KOPT-K1 (cell line): ENCODE results near the gene SLC38A3.
"Not testable (repeated sequence)": the region's sequence is repeated elsewhere in the genome, so short reads cannot be mapped to it uniquely, and the experiment has no call there.

Source experiments
- H3K27ac ChIP-seq: fragments of 200-600 bp; sonication (generic); 2 replicates; pipeline ENCODE4 v1.5.1; 2016; ENCODE audit warnings: antibody characterized with exemption, mild to moderate bottlenecking, low read depth, low read length; ENCODE audit not compliant: poor library complexity, severe bottlenecking
- H3K36me3 ChIP-seq: fragments of 200-600 bp; sonication (generic); 2 replicates; pipeline ENCODE4 v1.5.1; 2017; ENCODE audit warnings: antibody characterized with exemption, mild to moderate bottlenecking, low read length, moderate library complexity; ENCODE audit not compliant: insufficient read depth
- H3K9me3 ChIP-seq: fragments of 200-600 bp; sonication (generic); 2 replicates; pipeline ENCODE4 v1.5.1; 2017; ENCODE audit warnings: antibody characterized with exemption, low read length, mild to moderate bottlenecking; ENCODE audit not compliant: insufficient read depth, poor library complexity, severe bottlenecking

Gene SLC38A3

DNA sequence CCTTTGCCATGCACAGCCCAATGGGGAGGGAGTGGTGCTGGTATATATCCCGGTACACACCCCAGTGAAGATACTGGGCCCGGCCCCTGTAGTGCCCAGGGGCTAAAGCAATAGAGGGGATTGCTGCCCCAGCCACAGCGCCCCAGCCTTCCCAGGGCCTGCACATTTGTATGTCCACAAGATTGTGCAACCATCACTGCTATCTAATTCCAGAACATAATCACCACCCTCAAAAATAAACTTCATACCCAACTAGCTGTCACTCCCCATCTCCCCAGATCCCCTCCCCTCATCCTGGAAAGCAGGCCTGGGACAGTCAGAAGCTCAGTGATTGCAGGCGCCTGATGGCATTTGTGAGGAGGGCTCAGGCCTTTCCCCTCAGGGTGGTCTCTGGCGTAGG, 44.4 kb downstream of the SLC38A3 start:
- Histone ChIP-seq H3K9me3 (no peaks in the 10 kb centered on the region), H3K36me3 (peaks cover 77% of the 10 kb centered on the region), H3K27ac (no peak overlapping the region)

DNA sequence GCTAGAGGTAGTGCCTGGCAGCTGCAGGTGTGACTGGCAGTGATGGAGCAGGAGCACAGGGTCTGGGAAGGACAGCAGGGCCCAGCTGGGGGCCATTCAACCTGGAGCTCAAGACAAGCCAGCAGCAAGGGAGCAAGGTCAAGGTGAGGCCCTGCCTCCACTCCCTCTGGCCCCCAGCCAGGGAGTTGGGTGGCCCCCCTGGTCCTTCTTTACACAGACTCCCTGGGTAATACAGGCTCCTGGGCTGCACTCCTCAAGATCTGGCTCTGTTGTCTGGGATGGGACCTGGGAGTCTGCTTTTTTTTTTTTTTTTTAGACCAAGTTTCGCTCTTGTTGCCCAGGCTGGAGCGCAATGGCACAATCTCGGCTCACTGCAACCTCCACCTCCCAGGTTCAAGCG, 45.4 kb downstream of the SLC38A3 start:
- no peaks in the 10 kb centered on the region for H3K9me3 ChIP-seq
- H3K27ac ChIP-seq, result no peak overlapping the region
- peaks cover 86% of the 10 kb centered on the region for H3K36me3 ChIP-seq

DNA sequence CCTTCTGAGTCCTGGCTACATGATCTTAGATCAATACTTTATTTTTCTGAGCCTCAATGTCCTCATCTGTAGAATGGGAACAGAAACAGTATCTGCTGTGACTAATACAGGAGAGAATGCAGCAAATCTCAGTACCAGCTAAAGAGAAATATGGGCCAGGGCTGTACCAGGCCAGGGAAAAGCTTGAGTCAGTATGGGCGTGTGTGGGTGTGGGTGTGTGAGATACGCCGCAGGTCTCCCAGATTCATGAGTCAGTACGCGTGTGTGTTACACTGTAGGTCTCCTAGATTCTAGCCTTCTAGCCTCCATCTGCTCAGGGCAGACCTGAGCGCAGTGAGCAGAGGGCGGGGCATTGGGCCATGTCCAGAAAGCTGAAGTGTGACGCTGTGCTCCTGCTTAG, 46.1 kb downstream of the SLC38A3 start:
- Histone ChIP-seq H3K9me3 (no peaks in the 10 kb centered on the region), H3K36me3 (peaks cover 93% of the 10 kb centered on the region), H3K27ac (no peak overlapping the region)

DNA sequence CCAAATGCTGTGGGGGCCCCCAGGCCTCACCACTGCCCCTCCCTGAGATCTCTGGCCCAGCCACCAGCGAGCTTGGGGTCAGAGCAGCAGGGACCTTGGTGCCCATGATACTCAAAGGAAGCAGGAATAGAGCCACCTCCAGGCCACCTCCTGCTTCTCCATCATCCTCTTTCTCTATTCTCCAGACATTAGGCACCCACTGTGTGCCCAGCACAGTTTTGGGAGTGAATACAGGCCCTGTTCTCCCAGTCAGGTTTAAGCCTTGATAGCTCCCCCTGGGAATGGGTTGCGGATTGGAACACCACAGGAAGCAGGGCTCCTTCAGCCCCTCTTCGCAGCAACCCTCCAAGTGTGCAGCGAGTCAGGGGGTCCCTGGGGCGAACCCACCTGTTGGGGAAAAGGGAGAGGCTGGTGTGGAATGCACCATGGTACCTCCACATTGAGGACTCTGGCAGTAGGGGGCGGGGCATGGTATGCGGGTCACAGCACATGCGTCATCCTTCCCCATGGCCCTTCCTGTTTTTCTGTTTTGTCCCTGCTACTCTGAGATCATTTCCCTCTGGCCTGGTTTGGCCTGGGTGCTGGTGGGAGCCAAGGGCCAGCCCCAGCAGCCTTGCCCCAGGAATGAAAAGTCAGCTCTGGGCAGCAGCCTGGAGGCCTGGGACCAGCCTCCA, 49.6 kb downstream of the SLC38A3 start:
- Histone ChIP-seq H3K9me3 (no peaks in the 10 kb centered on the region), H3K27ac (no peak overlapping the region)

DNA sequence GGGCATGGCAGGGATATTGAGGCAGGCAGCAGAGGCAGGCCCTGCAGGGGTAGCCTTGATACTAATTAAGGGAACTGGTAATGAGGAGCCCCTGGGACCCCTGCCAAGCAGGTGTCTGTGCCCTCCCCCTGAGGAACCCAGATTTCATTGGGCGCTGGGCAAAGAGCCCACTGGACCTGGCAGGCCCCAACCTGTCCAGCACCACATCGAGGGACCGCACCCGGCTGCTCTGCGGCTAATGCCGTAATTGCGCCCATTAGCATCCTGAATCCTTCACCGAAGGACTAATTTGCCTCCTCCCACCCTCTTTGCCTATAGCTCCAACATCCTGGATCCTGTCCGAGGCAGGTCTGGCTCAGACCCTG, 50.2 kb downstream of the SLC38A3 start:
- Histone ChIP-seq H3K9me3 (no peaks in the 10 kb centered on the region), H3K27ac (no peak overlapping the region), H3K36me3 (peaks cover 96% of the 10 kb centered on the region)

More for the DNA sequence above, 49.6 kb downstream of the SLC38A3 start:
- peaks cover 100% of the 10 kb centered on the region for H3K36me3 ChIP-seq

DNA sequence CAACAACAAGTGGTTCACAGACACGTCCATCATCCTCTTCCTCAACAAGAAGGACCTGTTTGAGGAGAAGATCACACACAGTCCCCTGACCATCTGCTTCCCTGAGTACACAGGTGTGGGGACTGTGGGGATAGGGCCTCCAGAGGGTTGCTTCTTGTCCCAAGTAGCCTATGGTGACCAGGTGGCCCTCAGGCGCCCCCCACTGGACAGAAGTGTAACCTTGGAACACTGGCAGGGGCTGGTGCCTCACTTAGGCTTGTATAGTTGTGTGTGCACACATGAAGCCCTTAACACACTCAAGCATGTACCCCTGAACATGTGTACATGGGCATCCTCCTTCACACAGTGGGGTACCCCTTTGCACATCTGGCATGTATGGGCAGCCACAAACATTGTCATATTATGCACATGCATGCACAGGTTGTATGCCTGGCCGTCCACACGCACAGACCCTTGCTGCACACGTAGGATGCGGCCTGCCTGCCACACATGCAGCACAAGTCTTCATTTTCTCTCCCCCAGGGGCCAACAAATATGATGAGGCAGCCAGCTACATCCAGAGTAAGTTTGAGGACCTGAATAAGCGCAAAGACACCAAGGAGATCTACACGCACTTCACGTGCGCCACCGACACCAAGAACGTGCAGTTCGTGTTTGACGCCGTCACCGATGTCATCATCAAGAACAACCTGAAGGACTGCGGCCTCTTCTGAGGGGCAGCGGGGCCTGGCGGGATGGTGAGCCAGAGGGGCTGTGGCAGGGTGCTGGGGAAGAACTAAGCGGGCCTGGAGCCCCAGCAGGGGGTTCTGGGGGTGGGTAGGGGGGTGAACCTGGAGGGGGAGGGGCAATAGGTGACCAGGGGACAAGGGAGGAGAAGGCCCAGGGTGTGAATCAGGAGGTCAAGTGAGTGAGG, 52.2 kb downstream of the SLC38A3 start:
- Histone ChIP-seq H3K27ac (no peak overlapping the region), H3K36me3 (peaks cover 76% of the 10 kb centered on the region)

DNA sequence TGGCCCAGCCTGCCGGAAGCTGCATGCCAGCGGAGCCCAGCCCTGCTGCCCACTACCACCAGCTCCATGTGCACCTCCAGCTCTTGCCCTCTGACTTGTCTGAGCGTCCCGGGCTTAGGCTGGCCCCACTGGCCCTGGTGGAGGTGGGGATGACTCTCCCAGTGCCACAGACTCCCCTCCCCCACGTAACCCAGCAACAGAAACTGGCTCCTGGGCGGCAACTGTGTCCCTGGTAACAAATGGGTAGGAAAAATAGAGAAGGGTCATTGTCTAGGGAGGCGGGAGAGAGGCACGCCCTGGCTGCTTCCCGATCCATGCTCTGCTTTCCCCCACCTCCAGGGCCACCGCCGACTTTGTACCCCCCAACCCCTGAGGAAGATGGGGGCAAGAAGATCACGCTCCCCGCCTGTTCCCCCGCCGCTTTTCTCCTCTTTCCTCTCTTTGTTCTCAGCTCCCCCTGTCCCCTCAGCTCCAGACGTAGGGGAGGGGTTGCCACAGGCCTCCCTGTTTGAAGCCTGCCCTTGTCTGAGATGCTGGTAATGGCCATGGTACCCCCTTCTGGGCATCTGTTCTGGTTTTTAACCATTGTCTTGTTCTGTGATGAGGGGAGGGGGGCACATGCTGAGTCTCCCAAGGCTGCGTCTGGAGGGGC, 53.1 kb downstream of the SLC38A3 start:
- Histone ChIP-seq H3K36me3 (peaks cover 67% of the 10 kb centered on the region), H3K9me3 (no peaks in the 10 kb centered on the region), H3K27ac (no peak overlapping the region)

More for the DNA sequence above, 52.2 kb downstream of the SLC38A3 start:
- H3K9me3 ChIP-seq, result no peaks in the 10 kb centered on the region

DNA sequence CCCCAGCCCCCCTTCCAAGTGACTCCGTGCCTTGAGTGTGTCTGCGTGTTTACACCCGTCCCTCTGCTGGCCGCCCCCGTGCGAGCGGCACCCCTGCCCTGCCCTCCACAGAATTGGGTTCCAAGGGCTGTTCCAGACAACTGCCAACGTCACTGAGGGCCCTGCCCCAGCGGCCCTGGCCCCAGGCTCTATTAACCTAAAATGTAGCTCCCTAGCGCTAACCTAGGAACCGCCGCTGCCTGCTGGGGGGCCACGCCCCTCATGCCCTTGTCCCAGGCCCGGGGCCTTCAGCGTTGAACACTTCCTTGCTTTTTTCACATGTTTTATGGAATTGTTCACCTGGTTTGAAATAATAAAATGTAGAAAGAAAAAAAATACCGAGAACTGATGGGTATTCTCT, 53.9 kb downstream of the SLC38A3 start:
- H3K36me3 ChIP-seq, result peaks cover 59% of the 10 kb centered on the region
- H3K27ac ChIP-seq, result no peak overlapping the region
- H3K9me3 ChIP-seq, result no peaks in the 10 kb centered on the region

DNA sequence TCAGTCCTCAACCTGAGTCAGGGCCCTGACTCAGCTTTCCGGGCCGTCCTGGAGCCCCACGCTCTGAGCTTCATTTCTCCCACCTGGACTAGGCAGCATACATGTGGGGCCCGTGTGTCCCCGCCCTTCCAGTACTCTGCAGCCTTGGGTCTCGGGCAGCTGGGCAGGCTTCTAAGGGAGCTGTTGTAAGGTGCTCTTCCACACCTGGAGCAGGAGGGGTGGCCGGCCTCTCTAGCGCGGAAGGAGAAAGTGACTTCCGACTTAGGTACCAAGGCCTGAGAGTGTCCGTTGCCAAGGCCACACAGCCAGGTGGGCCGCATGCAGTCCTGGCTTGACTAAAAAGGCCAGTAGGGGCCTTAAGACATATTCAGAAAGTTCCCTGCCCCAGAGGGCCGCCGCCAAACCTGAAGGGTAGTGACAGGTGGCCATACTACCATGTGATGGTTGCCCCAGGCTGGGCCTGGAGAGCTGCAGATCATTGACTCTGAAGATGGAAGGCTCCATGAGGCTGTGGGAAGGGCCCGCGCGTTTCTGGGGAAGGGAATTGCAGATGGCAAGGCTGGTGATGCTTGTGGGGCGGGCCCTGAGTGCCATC, 54.5 kb downstream of the SLC38A3 start:
- H3K36me3 ChIP-seq, result peaks cover 53% of the 10 kb centered on the region
- no peaks in the 10 kb centered on the region for H3K9me3 ChIP-seq
- H3K27ac ChIP-seq, result no peak overlapping the region

DNA sequence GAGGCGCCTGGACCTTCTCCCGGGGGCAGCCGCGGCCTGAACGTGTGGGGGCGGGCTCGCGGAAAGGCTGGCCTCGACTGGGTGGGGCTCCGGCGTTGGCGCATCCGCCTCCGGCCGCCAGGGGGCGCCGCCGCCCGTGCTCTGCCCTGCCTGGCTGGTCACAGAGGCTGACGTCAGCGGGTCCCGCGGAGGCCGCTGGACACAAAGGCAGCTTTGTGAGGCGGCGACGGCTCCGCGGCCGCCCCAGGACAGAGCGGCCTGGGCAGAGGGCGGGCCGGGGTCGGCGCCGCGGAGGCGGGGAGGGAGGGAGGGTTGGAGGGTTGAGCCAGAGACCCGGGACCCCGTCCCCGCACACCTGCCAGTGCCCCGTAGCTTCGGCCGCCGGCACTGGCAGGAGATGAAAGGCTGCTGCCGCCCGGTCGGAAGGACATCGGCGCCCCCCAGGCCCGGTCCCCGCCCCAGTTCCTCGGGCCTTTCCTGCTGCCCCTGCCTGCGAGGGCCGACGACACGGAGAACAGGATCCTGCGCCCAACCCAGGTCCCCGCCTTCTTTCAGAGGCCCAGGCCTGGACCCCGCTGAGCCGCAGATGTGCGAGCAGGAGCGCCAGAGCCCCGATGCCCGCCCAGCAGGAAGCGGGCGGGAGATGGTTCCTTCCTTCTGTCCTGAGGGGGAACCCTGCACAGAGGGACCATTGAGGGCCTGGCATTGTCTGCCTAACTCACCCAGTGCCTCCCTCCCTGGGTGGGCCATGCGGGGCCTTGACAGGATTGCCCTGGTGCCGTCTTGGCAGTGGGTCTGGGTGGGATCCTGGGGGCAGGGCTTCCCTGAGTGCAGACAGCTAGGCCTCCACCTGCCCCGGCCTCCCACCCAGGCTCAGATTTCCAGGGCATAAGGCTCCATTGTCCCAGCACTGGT, 55.2 kb downstream of the SLC38A3 start:
- H3K36me3 ChIP-seq, result peaks cover 46% of the 10 kb centered on the region
- H3K27ac ChIP-seq, result peak overlapping the region; percentile 27
- no peaks in the 10 kb centered on the region for H3K9me3 ChIP-seq

DNA sequence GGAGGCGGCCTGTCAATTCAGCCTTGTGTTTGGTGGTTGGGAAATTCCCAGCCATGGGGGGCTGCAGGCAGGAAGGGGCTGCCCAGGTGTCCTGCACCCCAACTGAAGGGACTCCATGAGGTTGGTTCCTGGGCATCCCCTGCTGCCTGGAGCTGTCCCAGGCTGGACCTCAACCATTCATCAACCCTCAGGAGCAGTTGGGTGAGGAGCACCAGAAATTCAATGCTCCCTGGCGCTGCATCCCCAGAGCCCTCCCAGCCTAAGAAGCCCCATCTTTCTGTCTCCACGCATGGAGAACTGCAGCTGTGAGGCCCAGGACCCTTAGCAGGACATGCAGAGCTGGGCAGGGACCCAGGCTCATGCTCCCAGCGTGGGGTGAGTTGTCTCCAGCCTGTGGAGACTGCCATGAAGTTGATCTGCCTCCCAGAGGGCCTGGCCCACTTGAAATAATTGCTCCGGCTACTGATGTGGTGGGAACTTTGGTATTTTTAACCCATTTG, 55.9 kb downstream of the SLC38A3 start:
- H3K9me3 ChIP-seq, result no peaks in the 10 kb centered on the region
- peaks cover 39% of the 10 kb centered on the region for H3K36me3 ChIP-seq
- H3K27ac ChIP-seq, result no peak overlapping the region

DNA sequence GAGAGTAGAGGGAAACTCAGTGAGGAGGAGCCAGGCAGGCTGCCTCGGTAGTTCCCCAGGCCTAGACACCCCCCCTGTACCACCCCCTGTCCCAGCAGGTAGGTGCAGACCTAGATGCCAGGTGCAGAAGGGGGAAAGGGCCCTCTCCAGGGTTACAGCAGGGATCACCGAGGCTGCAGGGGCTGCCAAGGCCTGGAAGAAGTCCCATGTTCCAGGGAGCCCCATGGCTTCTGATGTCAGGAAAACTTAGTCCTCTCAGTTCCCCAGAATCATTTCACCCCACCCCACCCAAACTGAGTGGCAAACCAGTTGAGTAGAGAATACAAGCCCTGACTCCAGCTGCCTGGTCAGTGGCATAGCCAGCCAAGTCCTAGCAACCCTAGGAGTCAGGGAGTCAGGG, 56.4 kb downstream of the SLC38A3 start:
- peaks cover 33% of the 10 kb centered on the region for H3K36me3 ChIP-seq
- no peak overlapping the region for H3K27ac ChIP-seq
- no peaks in the 10 kb centered on the region for H3K9me3 ChIP-seq

DNA sequence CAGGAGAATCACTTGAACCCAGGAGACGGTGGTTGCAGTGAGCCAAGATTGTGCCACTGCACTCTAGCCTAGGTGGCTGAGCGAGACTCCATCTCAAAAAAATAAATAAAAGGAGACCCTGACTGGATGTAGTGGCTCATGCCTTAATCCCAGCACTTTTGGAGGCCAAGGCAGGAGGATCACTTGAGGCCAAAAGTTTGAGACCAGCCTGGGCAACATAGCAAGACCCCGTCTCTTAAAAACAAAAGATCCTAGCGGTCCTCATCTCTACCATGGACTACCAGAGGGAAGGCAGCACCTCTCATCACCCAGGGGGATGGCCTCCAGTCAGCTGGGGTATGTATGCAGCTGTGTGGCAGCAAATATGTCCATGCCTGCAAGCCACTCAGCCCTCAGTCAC, 57.1 kb downstream of the SLC38A3 start:
- H3K27ac ChIP-seq, H3K9me3 ChIP-seq: not testable (repeated sequence)

DNA sequence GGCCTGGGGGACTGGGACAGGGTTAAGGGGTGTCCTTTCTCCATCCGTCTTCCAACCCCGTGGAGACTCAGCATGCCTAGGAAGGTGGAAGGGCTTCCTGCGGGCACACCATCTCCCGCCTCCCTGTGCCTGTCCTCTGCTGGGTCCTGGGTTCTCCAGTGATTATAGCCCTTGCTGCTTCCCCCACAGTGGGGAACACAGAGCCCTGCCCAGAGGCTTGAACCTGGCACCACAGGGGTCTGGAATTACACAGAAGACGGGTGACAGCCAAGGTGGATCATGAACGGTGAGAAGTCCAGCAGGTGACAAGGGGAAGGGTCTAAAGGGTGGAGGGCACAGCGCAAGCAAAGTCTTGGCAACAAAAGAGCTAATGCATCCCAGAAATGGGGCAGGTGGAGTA, 57.7 kb downstream of the SLC38A3 start:
- H3K9me3 ChIP-seq, result no peaks in the 10 kb centered on the region
- H3K36me3 ChIP-seq, result peaks cover 21% of the 10 kb centered on the region
- H3K27ac ChIP-seq, result no peak overlapping the region

More for the DNA sequence above, 57.1 kb downstream of the SLC38A3 start:
- peaks cover 27% of the 10 kb centered on the region for H3K36me3 ChIP-seq
